GM20431 (cell line): ENCODE measurements around the gene CWC15.
"Not testable (repeated sequence)": the region's sequence is repeated elsewhere in the genome, so short reads cannot be mapped to it uniquely, and the experiment has no call there.

ENCODE experiments used
- in situ Hi-C: fragments of 300-500 bp; cut with MseI, MboI; formaldehyde crosslinking; loops from one replicate; pipeline ENCODE4 v1.15.0; 2020; ENCODE audit warnings: low sequenced_read_pairs; ENCODE audit not compliant: unreplicated experiment

CWC15 gene

DNA sequence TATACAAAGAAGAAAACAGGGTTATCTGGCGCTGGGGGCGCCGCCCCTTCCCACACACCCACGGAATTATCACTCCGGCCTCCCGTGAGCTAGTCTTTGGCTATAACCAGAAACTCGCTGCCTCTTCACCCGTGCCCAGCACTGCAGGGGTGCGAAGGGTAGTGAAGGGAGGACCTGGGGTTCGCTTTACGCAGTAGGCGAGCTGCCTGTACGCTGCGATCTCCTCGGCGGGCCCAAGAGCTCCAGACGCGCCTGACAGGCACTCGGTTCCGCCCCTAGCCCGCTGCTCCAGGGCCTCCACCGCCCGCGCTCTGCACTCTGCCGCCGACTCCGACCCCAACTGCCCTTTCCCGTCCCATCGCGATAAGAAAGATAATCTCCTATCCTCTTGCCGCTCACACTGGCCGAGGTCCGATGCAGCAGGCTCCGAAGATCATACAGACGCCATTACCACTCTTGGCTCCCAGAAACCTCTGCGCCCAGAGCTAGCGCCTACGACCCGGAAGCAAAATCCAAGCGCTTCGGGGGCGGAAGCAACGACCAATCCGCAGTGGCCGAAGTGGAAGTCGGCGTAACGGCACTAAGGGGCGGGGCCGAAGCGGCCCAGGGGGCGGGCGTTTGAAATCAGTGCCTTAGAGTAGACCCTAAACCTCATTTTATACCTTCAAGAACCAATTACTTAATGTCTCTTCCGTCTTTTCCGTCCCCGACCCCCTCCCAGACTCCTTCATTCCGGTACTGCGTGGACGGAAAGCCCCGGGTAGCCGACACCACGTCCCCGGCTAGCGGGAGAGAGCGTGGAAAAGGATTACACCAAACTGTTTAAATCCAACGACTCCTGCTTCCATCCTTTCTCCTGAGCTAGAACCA, at the start of gene CWC15, which contains the start of gene KDM4D:
CWC15 (minus strand) TSS at position 458 of the 870 bp plus-strand sequence. CDS start 1,371 bp downstream, outside the sequence.
KDM4D (plus strand) TSS at position 611 of the 870 bp plus-strand sequence. CDS start 23,664 bp downstream, outside the sequence.
- in situ Hi-C loops: no loop called here

DNA sequence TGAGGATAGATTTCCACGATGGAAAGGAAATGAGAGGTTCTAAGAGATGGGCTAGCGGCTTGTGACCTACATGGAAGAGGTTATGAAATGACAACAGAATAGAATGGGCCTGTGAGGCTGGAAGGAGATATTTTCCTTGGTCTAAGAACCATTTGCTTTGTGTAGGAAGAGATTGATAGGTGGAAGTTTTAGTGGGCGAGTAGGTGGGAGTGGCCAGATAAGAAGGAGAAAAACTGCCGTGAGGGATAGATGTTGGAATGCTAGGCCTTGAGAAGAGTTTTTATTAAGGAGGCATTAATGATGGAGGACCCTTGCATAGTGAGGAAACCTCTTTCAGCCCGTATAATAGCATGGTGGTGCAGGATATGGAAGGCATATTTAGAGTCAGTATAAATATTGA, 48.1 kb upstream of the CWC15 start:
- in situ Hi-C loops: not testable (repeated sequence)

DNA sequence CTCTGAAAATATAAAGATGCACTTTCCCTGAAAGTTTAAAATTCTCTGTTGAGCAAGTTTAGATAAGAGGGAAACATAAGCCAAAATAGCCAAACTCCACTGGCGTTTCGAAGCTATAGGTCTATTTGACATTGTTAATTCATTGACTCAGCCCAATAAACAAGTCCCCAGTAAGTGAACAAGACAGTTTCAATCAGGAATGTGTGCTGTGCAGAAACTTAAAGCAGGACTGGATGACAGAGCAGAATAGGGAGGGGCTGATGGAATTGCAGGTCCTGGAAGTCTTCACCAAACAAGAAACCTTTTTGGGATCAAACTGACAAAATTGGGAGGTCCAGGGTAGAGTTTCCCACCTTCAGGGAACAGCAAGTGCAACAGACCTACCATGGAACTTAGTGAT, 42.8 kb upstream of the CWC15 start:
- in situ Hi-C loops: no loop called here

DNA sequence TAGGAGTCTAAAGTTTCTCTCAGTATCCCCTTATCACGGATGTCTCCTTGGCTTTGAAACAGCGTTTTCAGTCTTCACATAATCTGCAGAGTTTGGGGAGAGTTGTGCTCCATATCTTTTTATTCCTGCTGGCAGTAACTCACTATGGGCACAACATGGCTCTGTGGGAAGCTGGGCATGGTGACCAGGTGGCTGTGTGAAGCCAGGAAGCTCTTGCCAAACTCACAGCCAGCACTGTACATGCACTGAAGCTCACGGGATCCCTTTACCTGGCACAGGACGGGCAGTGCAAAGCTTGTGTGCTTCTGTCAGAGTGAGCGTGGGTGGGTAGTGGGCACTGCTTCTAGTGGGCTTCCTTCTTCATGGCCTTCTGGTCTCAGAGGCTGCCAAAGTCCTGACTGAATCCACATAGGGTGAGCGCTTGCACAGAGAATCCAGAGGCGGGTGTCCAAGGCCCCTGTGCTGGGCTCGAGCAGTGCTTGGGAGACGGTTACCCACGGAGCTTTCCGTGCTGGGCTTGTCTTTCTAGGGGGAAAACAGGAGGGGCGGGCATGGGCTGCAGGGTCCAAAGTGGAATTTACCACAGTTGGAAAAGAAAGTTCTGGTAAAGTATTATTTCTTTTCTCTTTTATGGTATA, 40.9 kb upstream of the CWC15 start:
- in situ Hi-C loops: no loop called here

DNA sequence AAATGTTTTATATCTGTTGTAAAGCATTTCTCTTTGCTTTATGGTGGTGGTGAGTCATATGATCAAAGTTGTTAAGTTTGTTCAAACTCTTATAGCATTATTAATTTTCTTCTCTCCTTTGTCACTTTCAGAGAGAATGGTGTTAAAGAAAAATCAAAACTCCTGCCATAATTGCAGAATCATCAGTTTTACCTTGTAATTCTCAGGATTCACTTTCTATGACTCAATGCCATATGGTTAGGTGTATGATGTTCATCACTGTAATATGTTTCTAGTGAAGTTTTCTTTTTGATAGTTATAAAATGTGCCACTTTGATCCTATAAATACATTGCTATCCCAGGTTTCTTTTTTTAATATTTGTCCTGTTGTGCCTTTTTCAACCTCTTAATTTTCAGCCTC, 38.0 kb upstream of the CWC15 start:
- in situ Hi-C loops: no loop called here

DNA sequence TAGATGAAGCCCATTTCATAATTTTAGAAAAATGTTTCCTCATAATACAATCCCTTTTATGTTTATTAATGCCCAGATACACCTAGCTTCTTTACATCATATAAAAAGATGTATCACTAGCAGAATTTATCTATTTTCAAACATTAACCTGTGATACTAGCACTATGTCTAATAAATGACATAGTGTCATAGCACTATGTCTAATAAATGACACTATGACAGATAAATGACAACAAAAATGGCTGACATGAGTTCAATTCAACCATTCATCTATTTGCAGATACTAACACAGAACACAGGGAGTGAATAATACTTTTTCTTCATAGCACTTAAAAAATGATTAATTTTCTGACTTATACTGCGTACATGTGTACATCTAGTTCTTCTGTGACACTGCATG, 32.3 kb upstream of the CWC15 start:
- in situ Hi-C loops: no loop called here

DNA sequence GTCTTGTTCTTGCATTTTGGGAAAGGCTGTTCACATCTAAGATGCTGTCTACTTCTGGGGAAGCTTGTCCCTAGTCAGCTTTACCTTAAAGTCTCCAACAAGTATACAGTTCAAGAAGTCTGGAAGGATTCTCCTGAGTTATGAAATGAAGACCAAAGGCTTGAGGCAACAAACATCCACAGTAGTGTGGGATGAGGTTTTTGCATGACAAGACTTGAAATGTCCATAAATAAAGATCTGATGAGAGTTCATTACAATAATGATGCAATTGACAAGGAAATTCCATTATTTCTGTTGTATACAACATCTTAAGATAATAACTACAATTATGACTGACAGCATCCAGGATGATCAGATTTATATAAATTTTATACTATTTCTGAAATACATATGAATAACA, 30.4 kb upstream of the CWC15 start:
- in situ Hi-C loops: no loop called here

DNA sequence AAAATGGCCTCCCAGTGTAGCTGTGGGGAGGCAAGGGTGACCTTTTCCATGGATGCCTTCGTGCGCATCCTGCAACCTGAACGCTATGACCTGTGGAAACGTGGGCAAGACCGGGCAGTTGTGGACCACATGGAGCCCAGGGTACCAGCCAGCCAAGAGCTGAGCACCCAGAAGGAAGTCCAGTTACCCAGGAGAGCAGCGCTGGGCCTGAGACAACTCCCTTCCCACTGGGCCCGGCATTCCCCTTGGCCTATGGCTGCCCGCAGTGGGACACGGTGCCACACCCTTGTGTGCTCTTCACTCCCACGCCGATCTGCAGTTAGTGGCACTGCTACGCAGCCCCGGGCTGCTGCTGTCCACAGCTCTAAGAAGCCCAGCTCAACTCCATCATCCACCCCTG, 24.9 kb upstream of the CWC15 start:
- in situ Hi-C loops: no loop called here

DNA sequence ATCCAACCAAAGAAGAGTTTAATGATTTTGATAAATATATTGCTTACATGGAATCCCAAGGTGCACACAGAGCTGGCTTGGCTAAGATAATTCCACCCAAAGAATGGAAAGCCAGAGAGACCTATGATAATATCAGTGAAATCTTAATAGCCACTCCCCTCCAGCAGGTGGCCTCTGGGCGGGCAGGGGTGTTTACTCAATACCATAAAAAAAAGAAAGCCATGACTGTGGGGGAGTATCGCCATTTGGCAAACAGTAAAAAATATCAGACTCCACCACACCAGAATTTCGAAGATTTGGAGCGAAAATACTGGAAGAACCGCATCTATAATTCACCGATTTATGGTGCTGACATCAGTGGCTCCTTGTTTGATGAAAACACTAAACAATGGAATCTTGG, 24.1 kb upstream of the CWC15 start:
- in situ Hi-C loops: no loop called here

DNA sequence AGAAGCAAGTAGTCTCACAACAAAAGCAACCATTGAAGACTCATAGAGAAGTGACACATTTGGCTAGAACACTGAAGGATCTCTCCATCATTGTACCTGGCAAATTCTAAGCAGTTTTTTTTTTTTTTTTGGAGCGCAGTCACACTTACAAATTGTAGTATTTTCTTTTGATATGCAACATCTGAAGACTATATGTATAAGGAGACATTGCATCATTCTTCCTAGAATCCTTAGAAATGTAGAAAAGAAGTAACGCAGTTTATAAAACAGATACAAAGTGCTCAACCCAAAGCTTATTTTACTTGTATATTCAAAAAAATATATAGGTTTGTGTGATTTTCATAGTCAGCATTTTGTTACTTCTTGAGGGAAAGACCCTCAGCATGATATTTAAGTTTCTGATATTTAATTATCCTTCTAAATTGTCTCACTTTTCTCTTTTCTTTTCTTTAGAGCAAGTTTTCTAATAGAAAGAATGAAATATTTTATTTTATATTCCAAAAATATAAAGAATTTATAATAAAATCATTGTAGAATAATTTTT, 20.1 kb upstream of the CWC15 start:
- in situ Hi-C loops: no loop called here

DNA sequence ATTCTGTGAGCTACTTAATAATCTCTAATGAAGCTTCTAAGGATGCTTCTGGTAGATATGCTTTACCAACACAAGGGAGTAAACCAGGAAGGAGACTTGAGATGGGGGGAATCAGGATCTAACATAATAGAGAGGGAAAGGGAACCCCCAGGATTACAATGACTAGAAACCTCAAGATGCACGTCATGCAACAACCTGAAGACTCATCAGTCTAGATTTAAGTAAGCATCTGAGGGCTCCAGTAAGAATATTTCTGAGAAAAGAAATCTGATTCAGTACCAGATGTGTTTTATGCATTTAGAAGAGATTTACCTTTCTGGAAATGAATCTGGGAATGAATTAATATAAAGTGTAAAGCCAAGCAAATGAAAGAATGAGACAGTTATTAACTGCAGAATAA, 15.4 kb upstream of the CWC15 start:
- in situ Hi-C loops: no loop called here

DNA sequence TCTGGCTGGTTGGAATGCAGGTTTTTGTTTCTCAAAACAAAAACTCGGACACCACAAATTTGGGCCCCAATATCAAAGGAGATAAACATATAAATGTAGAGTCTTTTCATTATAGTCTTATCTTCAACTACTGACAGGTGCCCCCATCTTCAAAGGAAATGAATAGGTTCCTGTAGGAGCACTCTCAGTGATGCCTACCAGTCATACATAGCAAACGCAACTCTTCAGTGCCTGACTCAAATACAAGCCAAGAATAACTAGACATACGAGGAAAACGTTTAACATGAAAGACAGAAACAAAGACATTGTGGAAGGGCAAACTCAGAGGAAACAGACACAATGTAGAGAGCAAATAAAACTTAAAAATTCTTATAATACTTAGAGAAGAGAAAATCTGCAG, 14.0 kb upstream of the CWC15 start:
- in situ Hi-C loops: no loop called here

DNA sequence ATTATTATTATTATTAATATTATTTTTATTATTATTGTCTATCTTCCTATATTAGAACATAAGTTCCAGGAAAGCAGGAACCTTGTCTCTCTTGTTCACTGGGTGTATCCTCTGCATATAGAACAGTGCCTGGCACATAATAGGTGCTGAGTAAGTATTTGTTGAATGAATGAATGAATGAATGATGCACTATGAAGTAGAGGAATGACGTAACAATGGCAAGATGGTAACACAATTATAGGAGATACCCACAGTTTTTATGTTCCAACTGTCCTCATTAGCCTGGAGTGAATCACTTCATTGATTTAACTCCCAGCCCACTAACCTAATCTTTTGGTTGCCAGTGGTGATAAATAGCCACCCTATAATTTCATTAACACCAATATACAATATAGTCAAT, 2.2 kb upstream of the CWC15 start:
- in situ Hi-C loops: no loop called here

DNA sequence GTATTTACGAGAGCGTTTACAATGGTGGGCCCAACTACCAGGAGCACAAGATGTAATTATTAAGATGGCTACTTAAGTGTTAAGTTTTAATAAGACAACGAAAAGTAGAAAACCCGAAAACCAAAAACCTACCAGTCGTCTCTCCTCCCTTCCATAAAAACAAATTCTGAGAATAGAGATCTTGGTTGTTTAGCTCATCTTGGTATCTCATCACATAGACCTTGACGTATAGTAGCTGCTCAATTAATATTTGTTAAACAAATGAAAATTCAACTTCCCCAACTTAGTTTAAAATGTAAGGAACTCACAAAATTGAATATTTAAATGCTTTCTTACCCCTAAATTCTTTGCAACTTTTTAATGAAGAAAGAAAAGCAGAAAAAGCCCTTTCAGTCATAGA, 822 bp upstream of the CWC15 start:
- in situ Hi-C loops: no loop called here

DNA sequence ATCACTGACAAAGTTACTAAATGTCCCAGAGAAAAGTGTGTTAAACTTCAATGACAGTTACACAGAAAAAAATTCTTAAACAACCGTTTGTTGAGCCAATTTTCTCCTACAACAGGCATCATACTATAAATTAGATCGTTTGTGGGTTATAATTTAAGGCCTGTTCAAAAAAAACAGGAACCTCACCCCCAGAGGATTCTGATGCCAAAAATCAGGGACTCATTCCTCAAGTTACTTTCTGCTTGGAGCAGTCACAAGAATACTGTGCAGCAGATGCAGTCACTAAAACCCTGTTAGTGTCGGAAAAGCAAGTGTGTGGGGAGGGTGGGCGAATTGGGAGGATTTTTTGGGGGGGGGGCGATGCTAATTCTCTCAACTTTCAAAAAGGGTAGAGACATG, 657 bp downstream of the CWC15 start:
- in situ Hi-C loops: no loop called here

DNA sequence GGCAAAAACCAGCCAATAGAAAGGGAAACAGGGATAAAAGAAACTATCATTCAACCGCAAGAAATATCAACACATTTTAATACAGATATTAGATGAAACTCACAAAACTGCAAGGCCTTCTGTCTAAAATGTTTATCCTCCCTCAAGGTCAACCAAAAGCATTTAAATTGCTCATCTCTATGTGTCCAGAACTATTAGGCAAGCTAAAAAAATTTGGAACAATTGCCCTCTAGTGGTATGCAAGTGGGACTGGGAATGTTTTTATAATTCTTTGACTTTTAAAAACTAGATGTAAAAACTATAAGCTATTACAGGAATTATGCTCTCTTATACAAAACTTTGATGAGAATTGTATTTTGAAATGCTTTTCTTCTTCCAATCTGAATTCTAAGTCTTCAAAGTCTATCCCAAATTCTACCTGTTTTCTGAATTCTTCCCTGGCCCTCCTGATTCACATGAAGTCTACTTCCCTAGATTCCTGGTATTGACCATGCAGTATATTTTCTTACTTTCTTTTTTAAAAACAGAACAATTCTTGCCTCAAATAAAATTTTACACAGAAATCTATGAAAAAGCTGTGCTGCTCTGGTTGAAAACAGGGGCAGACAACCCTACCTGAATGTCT, 4.9 kb downstream of the CWC15 start:
- in situ Hi-C loops: no loop called here

DNA sequence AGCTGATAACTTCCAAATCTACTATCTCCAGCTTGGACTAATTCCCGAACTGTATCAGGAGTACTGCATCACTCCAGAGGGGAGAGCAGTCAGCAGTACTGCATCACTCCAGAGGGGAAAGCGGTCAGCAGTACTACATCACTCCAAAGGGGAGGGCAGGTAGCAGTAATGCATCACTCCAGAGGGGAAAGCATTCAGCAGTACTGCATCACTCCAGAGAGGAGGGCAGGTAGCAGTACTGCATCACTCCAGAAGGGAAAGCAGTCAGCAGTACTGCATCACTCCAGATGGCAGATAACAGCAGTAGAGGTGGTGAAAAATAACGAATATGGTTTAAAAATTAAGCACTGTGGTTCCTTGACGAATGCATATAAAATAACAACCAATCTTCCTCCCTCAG, 8.4 kb downstream of the CWC15 start:
- in situ Hi-C loops: no loop called here

DNA sequence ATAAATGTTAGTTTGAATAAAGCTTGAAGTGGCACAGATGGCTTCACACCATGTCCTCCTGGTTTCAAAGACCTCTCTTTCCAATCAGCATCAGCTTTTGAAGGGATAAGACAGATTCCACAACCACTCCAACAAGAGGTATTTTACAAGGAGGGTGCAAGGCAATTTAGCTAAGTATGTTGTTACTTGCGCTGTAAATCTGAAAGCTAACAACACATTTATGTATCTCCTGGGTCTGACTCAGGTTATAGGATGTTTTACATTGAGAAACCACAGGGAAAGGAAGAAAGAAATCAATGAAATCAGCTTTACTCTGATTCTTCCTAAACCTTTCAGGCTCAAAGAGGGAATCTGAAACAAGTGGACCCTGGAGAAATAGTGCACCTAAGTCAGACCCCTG, 12.1 kb downstream of the CWC15 start:
- in situ Hi-C loops: no loop called here

DNA sequence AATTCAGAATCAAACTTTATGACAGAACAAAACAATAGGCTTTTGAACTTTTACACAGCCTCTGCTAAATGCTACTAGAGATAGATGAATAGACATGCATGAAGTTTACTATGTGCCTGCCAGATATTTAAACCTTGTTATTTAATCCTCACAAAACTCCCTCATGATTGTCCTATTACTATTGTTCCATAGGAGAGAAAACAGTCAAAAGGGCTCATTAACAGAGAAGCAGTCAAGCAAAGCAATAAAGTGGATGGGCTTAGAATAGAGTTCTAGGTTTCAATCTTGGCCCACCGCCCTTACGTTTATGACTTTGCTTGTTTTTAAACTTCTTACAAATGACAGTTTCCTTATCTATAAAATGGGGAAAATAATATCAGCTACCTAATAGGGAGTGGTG, 12.9 kb downstream of the CWC15 start:
- in situ Hi-C loops: no loop called here

DNA sequence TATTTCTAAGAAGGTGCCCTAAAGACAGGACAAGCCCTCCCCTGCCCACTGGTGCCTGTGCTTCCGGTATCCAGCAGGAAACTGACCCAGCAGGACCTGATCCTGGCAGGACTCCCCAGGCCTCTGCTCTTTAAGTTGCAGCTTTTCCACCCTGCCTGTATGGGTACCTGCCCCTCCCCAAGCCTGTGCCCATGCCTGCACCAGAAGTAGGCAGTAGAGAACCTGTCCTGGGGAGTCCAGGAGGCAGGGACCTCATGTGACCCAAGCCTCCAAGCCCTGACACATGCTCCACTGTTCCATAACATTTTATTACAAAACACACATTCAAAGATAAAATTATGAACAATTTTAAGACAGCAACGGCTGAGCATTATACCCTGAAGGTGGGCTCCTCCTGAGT, 14.2 kb downstream of the CWC15 start:
- in situ Hi-C loops: no loop called here

DNA sequence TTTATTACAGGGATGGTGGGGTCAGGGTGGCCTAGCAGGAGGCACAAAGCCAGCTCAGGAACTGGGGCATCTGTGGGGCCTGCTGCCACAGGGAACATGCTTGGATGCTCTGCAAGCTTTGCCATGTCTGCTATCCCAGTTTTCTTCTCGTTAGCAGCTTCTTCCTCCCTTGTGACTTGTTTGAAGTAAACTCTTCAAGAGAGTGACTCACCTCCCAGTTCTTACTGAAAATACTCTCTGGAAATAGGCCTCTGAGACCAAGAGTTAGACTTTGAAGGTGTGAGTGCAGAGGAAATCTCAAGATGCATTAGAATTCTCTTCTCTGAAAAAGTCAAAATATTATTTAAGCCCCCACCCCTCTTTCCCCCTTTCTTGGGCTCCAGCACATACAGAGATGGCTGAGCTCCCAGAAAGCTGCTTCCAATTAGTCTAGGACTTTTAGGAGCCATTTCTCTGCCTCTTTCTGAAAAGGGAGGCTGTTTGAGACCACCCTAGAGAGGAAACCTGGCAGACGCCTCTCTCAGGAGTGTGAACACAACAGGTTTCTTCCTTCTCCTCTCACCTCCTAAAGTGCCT, 15.1 kb downstream of the CWC15 start:
- in situ Hi-C loops: no loop called here
